ENCODE results near the gene CPT1C.
"Not testable (repeated sequence)": the region's sequence is repeated elsewhere in the genome, so short reads cannot be mapped to it uniquely, and the experiment has no call there.

The CPT1C gene

GRCh38 chr19:49704888-49705642, 14.1 kb downstream of the CPT1C start:
- DNase-seq (ENCODE audit: low spot score) = no peak

GRCh38 chr19:49705919-49706318, 15.0 kb downstream of the CPT1C start:
- no peak for DNase-seq (ENCODE audit: low spot score)

GRCh38 chr19:49710372-49710951, 19.5 kb downstream of the CPT1C start:
- no peak for DNase-seq (ENCODE audit: low spot score)

GRCh38 chr19:49712397-49712859, 21.5 kb downstream of the CPT1C start:
- peak; percentile 76 for DNase-seq (ENCODE audit: low spot score)

GRCh38 chr19:49713236-49713845, 22.4 kb downstream of the CPT1C start:
- no peak for DNase-seq (ENCODE audit: low spot score)

GRCh38 chr19:49716154-49716553, 25.2 kb downstream of the CPT1C start:
- no peak for DNase-seq (ENCODE audit: low spot score)

GRCh38 chr19:49718511-49718910, 27.6 kb downstream of the CPT1C start:
- no peak for DNase-seq (ENCODE audit: low spot score)

- no peak for DNase-seq (ENCODE audit: low spot score)
These were observed 28.1 kb downstream of the CPT1C start for GRCh38 chr19:49718991-49719390.

- DNase-seq (ENCODE audit: low spot score) = not testable (repeated sequence)
These were observed 28.5 kb downstream of the CPT1C start for GRCh38 chr19:49719420-49719819.

- no peak for DNase-seq (ENCODE audit: low spot score)
These were observed 36.5 kb downstream of the CPT1C start for GRCh38 chr19:49727217-49728030.

GRCh38 chr19:49730166-49730565, 39.2 kb downstream of the CPT1C start:
- no peak for DNase-seq (ENCODE audit: low spot score)

- DNase-seq (ENCODE audit: low spot score) = no peak
These were observed 47.4 kb downstream of the CPT1C start for GRCh38 chr19:49738268-49738667.

- no peak for DNase-seq (ENCODE audit: low spot score)
These were observed 48.2 kb downstream of the CPT1C start for GRCh38 chr19:49739098-49739497.

GRCh38 chr19:49739933-49740332, 49.0 kb downstream of the CPT1C start:
- no peak for DNase-seq (ENCODE audit: low spot score)

- no peak for DNase-seq (ENCODE audit: low spot score)
These were observed 50.4 kb downstream of the CPT1C start for GRCh38 chr19:49741210-49741844.

GRCh38 chr19:49744946-49745381, 54.0 kb downstream of the CPT1C start:
- no peak for DNase-seq (ENCODE audit: low spot score)

GRCh38 chr19:49746206-49746958, 55.5 kb downstream of the CPT1C start:
- DNase-seq (ENCODE audit: low spot score) = no peak

- DNase-seq (ENCODE audit: low spot score) = no peak
These were observed 58.3 kb downstream of the CPT1C start for GRCh38 chr19:49749055-49749716.

GRCh38 chr19:49749771-49750170, 58.9 kb downstream of the CPT1C start:
- no peak for DNase-seq (ENCODE audit: low spot score)

- DNase-seq (ENCODE audit: low spot score) = no peak
These were observed 61.8 kb downstream of the CPT1C start for GRCh38 chr19:49752701-49753100.

- DNase-seq (ENCODE audit: low spot score) = no peak
These were observed 65.0 kb downstream of the CPT1C start for GRCh38 chr19:49755956-49756355.

Measured in D341Med (cell line).